Stomach (tissue), 9 donors: Measurements from ENCODE around the gene IL18BP. TPM values are rescaled to one million over a fixed set of nuclear protein-coding genes. Genes with fewer than 3 reads are reported as not detected.
A peak's percentile ranks its signal among the peaks of the same experiment; 100 is the strongest.

Experiments used
- DNase-seq, 2 donors: peaks; one replicate each; pipeline versions ENCODE4 v3.0.0 to v3.0.0-alpha.2; 2013 to 2019
- H3K27ac ChIP-seq, 5 donors: fragments of 200-600 bp in 4 of 5; sonication (generic) in 4 of 5; one replicate each; pipeline ENCODE4 v1.5.1; 2013 to 2019; ENCODE audit warnings: mild to moderate bottlenecking in 1 of 5, moderate library complexity in 1 of 5
- H3K27me3 ChIP-seq, 3 donors: fragments of 200-600 bp; sonication (generic); one replicate each; pipeline ENCODE4 v1.5.1; 2017 to 2019; ENCODE audit warnings: mixed run types in 1 of 3
- H3K36me3 ChIP-seq, 4 donors: fragments of 200-600 bp; sonication (generic); 1 replicate in 3 of 4; 2 replicates in 1 of 4; pipeline ENCODE4 v1.5.1; 2016 to 2019
- H3K4me1 ChIP-seq, 4 donors: fragments of 200-600 bp; sonication (generic); one replicate each; pipeline ENCODE4 v1.5.1; 2016 to 2019
- H3K4me3 ChIP-seq, 4 donors: fragments of 200-600 bp; sonication (generic) in 3 of 4; one replicate each; pipeline ENCODE4 v1.5.1; 2016 to 2019; ENCODE audit warnings: mild to moderate bottlenecking in 1 of 4
- H3K9me3 ChIP-seq, 4 donors: fragments of 200-600 bp; sonication (generic); one replicate each; pipeline ENCODE4 v1.5.1; 2016 to 2019
- EP300 ChIP-seq: sonication (generic); formaldehyde crosslinking; IDR thresholded peaks from one replicate; pipeline ENCODE4 v1.6.1; 2017; ENCODE audit warnings: antibody characterized with exemption
- POLR2A ChIP-seq, 4 donors: fragments of 450-650 bp; IDR thresholded peaks; one replicate each; pipeline ENCODE4 v1.6.1; 2016; ENCODE audit warnings: antibody characterized with exemption in 4 of 4, control low read depth in 2 of 4, mild to moderate bottlenecking in 1 of 4, moderate library complexity in 1 of 4
- POLR2AphosphoS5 ChIP-seq, 3 donors: sonication (generic); formaldehyde crosslinking; IDR thresholded peaks; one replicate each; pipeline ENCODE4 v1.6.1; 2016; ENCODE audit warnings: antibody characterized with exemption in 3 of 3
- WGBS, 5 donors: extraction: QIAGEN DNeasy Blood & Tissue Kit in 3 of 5; methylation state at CpG; one replicate each; pipeline versions ENCODE4 v1.1.5 to v1.1.7; 2013 to 2018; 5-methylcytosine and 5-hydroxymethylcytosine counted together
- intact Hi-C: fragments of 100-400 bp; cut with DNase I; formaldehyde crosslinking; loops from one replicate; pipeline ENCODE4 v1.15.1; 2023; ENCODE audit warnings: low total_unique reads
- polyA plus RNA-seq, 3 donors: library from polyadenylated mRNA; stranded (reverse); fragments of 200-250 nt; gene quantifications; one replicate each; pipeline ENCODE4 v1.2.3, GENCODE V29; 2013
- total RNA-seq, 5 donors: library from RNA; depleted of rRNA; stranded (reverse); fragments of >200 nt; gene quantifications; one replicate each; pipeline versions ENCODE4 v1.1.0 to v1.2.3, GENCODE V29; 2014 to 2016
- TF ChIP-seq, protein P1 (sequence below), 7 experiments: fragments of 450-650 bp in 4 of 7; fragments of 200-600 bp in 3 of 7; sonication (generic) in 3 of 7; IDR thresholded peaks; one replicate each; pipeline ENCODE4 v1.5.1; 2016 to 2019; ENCODE audit warnings: antibody characterized with exemption in 7 of 7, control low read depth in 2 of 7, mild to moderate bottlenecking in 1 of 7
- donor health status: healthy with polysubstance abuse.
- donor health status: Bipolar disorder and iron deficiency.
- donor health status: healthy.

Gene IL18BP
- total and polyA plus RNA-seq, 8 donors, result 2.0 to 14.8 (median 5.7) TPM

DNA sequence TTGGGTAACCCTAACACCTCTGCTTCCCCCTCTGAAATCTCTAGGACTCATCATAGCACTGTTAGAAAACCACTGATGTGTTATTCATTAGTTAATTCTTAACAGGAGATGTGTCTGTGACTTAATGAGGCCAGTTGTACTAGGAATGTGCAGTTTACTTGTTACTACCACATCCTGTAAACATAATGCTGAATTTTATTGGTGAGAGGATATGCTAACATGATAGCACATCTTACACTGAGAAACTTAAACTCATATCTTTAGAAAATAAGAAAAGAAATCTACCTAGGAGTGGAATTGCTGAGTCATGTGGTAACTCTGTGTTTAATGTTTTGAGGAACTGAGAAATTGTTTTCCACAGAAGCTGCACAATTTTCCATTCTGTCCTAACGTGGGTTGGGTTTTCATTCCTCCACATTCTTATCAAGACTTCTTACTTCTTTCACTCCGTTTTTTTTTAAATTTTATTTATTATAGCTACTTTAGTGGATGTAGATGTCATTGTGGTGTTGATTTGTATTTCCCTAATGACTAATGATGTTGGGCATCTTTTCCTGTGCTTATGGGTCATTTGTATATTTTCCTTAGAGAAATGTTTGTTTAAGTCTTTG, 36.2 kb upstream of the IL18BP start:
- Histone ChIP-seq H3K27me3 (no peaks in the 10 kb centered on the region), H3K36me3 (peaks cover 7 to 58% (median 48%) of the 10 kb centered on the region in 4 donors), H3K27ac (peak overlapping the region in 1 of 5 donors; percentile 31), H3K9me3 (no peaks in the 10 kb centered on the region), H3K4me3 (no peak overlapping the region), H3K4me1 (peaks cover 0 to 14% (median 3%) of the 10 kb centered on the region in 4 donors)
- no peak for DNase-seq
- intact Hi-C loops, result no loop called here
- no peak for TF ChIP-seq POLR2AphosphoS5 (IDR thresholded peaks at IDR 0.05)
- no peak for TF ChIP-seq POLR2A (IDR thresholded peaks at IDR 0.05)
- TF ChIP-seq EP300, result no peak
- TF ChIP-seq, protein P1, sequence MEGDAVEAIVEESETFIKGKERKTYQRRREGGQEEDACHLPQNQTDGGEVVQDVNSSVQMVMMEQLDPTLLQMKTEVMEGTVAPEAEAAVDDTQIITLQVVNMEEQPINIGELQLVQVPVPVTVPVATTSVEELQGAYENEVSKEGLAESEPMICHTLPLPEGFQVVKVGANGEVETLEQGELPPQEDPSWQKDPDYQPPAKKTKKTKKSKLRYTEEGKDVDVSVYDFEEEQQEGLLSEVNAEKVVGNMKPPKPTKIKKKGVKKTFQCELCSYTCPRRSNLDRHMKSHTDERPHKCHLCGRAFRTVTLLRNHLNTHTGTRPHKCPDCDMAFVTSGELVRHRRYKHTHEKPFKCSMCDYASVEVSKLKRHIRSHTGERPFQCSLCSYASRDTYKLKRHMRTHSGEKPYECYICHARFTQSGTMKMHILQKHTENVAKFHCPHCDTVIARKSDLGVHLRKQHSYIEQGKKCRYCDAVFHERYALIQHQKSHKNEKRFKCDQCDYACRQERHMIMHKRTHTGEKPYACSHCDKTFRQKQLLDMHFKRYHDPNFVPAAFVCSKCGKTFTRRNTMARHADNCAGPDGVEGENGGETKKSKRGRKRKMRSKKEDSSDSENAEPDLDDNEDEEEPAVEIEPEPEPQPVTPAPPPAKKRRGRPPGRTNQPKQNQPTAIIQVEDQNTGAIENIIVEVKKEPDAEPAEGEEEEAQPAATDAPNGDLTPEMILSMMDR (IDR thresholded peaks at IDR 0.05), result no peak
- 42 to 64% (median 51%) methylated on average over 2 of the region's 2 CpGs for WGBS, 5 donors

DNA sequence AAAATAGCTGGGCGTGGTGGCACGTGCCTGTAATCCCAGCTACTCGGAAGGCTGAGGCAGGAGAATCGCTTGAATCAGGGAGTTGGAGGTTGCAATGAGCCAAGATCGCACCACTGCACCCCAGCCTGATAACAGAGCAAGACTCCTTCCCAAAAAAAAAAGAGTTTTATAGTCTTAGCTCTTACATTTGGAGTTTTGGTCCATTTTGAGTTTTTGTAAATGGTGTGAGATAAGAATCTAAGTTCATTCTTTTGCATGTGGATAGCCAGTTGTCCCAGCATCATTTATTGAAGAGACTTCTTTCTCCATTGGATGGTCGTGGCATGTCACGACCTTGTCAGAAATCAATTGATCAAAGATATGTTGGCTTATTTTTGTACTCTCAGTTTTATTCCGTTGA, 35.2 kb upstream of the IL18BP start:
- WGBS, 5 donors, result 91 to 96% (median 94%) methylated on average over 8 of the region's 8 CpGs
- no peak overlapping the region for H3K4me3 ChIP-seq

DNA sequence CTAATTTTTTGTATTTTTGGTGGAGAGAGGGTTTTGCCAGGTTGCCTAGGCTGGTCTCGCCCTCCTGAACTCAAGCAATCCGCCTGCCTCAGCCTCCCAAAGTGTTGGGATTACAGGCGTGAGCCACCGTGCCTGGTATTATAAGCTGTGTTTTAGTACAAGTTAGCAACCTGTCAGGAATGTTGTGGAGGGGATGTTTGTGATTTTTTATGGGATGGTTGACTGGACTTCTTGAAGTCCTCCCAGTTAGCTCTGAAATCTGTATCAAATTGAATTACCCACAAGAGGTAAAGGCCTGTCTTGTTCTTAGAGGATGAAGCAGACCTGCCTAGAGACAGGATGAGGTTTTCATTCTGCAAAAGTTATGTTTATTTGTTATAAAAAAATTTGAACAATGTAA, 34.1 kb upstream of the IL18BP start:
- Histone ChIP-seq H3K27ac (no peak overlapping the region), H3K4me3 (no peak overlapping the region), H3K36me3 (peaks cover 7 to 76% (median 57%) of the 10 kb centered on the region in 4 donors), H3K4me1 (peaks cover 0 to 14% (median 3%) of the 10 kb centered on the region in 4 donors), H3K9me3 (no peaks in the 10 kb centered on the region), H3K27me3 (no peaks in the 10 kb centered on the region)
- DNase-seq, result no peak
- intact Hi-C loops, result no loop called here
- TF ChIP-seq, protein P1 (IDR thresholded peaks at IDR 0.05), result no peak
- TF ChIP-seq EP300 (no peak), POLR2AphosphoS5 (IDR thresholded peaks at IDR 0.05) (no peak), POLR2A (IDR thresholded peaks at IDR 0.05) (no peak)
- WGBS, 5 donors, result 91 to 100% (median 96%) methylated on average over 4 of the region's 4 CpGs

More for the DNA sequence above, 35.2 kb upstream of the IL18BP start:
- Histone ChIP-seq H3K9me3 (no peaks in the 10 kb centered on the region), H3K27ac (no peak overlapping the region), H3K4me1 (peaks cover 0 to 14% (median 3%) of the 10 kb centered on the region in 4 donors), H3K36me3 (peaks cover 7 to 67% (median 54%) of the 10 kb centered on the region in 4 donors), H3K27me3 (no peaks in the 10 kb centered on the region)
- intact Hi-C loops, result no loop called here
- no peak for DNase-seq
- TF ChIP-seq EP300 (no peak), POLR2A (IDR thresholded peaks at IDR 0.05) (no peak), POLR2AphosphoS5 (IDR thresholded peaks at IDR 0.05) (no peak)
- TF ChIP-seq, protein P1 (IDR thresholded peaks at IDR 0.05), result no peak

DNA sequence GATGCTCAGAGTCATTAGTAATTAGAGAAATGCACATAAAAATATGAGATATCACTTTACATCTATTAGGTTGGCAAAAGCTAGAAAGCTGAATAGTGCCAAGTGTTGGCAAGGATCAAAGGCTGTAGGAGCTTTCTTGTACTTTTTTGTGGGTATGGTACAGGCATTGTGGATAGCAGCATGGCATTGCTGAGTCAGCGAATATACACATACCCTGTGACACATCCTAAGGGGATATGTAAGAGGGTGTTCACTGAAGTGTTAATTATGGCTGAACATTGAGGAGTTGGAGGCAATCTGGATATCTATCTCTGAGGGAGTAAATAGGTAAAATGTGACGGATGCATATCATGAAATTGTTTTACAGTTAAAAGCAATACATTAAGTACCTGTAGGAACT, 27.0 kb upstream of the IL18BP start:
- Histone ChIP-seq H3K4me1 (no peaks in the 10 kb centered on the region), H3K27me3 (no peaks in the 10 kb centered on the region), H3K36me3 (peaks cover 9 to 49% (median 40%) of the 10 kb centered on the region in 4 donors), H3K4me3 (no peak overlapping the region), H3K27ac (no peak overlapping the region), H3K9me3 (no peaks in the 10 kb centered on the region)
- intact Hi-C loops, result no loop called here
- no peak for DNase-seq
- 93 to 98% (median 94%) methylated on average over 2 of the region's 2 CpGs for WGBS, 5 donors
- no peak for TF ChIP-seq POLR2A (IDR thresholded peaks at IDR 0.05)

DNA sequence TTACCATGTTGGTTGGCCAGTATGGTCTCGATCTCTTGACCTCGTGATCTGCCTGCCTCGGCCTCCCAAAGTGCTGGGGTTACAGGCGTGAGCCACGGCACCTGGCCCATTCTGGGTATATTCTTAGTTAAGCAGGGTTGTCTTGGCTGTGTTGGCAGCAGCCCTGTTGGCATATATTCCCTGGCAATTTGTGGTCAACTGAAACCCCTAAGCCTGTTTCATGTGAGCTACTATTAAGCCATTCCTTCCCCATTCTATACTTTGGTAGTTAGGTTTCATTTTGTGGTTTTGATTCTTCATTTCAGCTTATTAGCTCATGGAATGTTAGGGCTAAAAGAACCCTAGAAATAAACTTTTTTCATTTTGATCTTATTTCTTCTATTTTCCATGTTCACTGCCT, 22.2 kb upstream of the IL18BP start:
- WGBS, 5 donors, result 84 to 95% (median 94%) methylated on average over 5 of the region's 5 CpGs
- peaks cover 0 to 19% (median 8%) of the 10 kb centered on the region in 4 donors for H3K4me1 ChIP-seq
- no peak overlapping the region for H3K27ac ChIP-seq
- H3K36me3 ChIP-seq, result peaks cover 0 to 22% (median 21%) of the 10 kb centered on the region in 4 donors
- DNase-seq, result no peak
- H3K9me3 ChIP-seq, result no peaks in the 10 kb centered on the region
- no peaks in the 10 kb centered on the region for H3K27me3 ChIP-seq
- no peak overlapping the region for H3K4me3 ChIP-seq
- intact Hi-C loops, result loop anchor here (5.0 kb wide), 1 partner anchor 171 kb away; no protein-coding TSS in a partner anchor
- no peak for TF ChIP-seq POLR2A (IDR thresholded peaks at IDR 0.05)
- TF ChIP-seq POLR2AphosphoS5 (IDR thresholded peaks at IDR 0.05), result no peak
- TF ChIP-seq EP300, result no peak
- TF ChIP-seq, protein P1 (IDR thresholded peaks at IDR 0.05), result no peak
